ENCODE data around the gene RANBP17. TPM values are rescaled to one million over a fixed set of nuclear protein-coding genes. Genes with fewer than 3 reads are reported as not detected.

RANBP17 gene
- total and polyA plus RNA-seq, 2 experiments from 2014 or later, result 43.8 to 53.1 TPM

GRCh38 chr5:171162596-171162995, 300.8 kb downstream of the RANBP17 start (continued):
- TF ChIP-seq REST (IDR thresholded peaks at IDR 0.05; ENCODE audit: unreplicated experiment), result no peak

GRCh38 chr5:171166766-171167165, 304.9 kb downstream of the RANBP17 start:
- Histone ChIP-seq H3K9me2 (ENCODE audit: insufficient read depth) (no peaks in the 10 kb centered on the region), H3K4me2 (no peak overlapping the region), H4K20me1 (replicated peaks; ENCODE audit: insufficient read depth) (no peaks in the 10 kb centered on the region), H3K4me1 (ENCODE audit: insufficient read depth) (peaks cover 7% of the 10 kb centered on the region; the same call in 1 of the 2 replicates), H3K36me3 (ENCODE audit: insufficient read depth) (no peaks in the 10 kb centered on the region), H3F3A (replicated peaks; ENCODE audit: low read depth) (no peaks in the 10 kb centered on the region), H3K27me3 (ENCODE audit: insufficient read depth) (no peaks in the 10 kb centered on the region), H3K4me3 (no peak overlapping the region), H3K27ac (ENCODE audit: low read depth) (no peak overlapping the region), H2AFZ (no peak overlapping the region), H3K79me2 (replicated peaks; ENCODE audit: insufficient read depth) (no peaks in the 10 kb centered on the region)
- Mint-ChIP-seq H3K36me3 (ENCODE audit: low read depth) (no peaks in the 10 kb centered on the region), H3K4me1 (peaks cover 21% of the 10 kb centered on the region), H3K27ac (no peak overlapping the region), H3K9me3 (no peaks in the 10 kb centered on the region), H3K27me3 (ENCODE audit: insufficient read depth, low read depth, poor library complexity) (no peaks in the 10 kb centered on the region), H3K4me3 (no peak overlapping the region)
- TF ChIP-seq JUNB (IDR thresholded peaks at IDR 0.05; ENCODE audit: unreplicated experiment), result no peak
- no peak for TF ChIP-seq NANOG (IDR thresholded peaks at IDR 0.05; ENCODE audit: borderline replicate concordance)
- no peak for TF ChIP-seq EZH2phosphoT487 (IDR thresholded peaks at IDR 0.05; ENCODE audit: unreplicated experiment)
- no peak for TF ChIP-seq ZNF114 (CRISPR knock-in tag; IDR thresholded peaks at IDR 0.05)
- no peak for TF ChIP-seq REST (IDR thresholded peaks at IDR 0.05; ENCODE audit: unreplicated experiment)
- TF ChIP-seq CREB1 (CRISPR knock-in tag; IDR thresholded peaks at IDR 0.05; ENCODE audit: low read depth), result no peak
- no peak for TF ChIP-seq ZNF331 (CRISPR knock-in tag; IDR thresholded peaks at IDR 0.05; ENCODE audit: low read depth)
- TF ChIP-seq EZH2 (IDR thresholded peaks at IDR 0.05; ENCODE audit: low read depth, unreplicated experiment), result no peak
- TF ChIP-seq ETS1 (IDR thresholded peaks at IDR 0.05), result no peak
- no peak for ATAC-seq
- DNase-seq (ENCODE audit: low spot score), result no peak

Measured in GM23338 (cell line).